Left kidney (tissue), 2 donors: Measurements from ENCODE around the gene FAM161A. TPM values are rescaled to one million over a fixed set of nuclear protein-coding genes. Genes with fewer than 3 reads are reported as not detected.
"Not testable (repeated sequence)": the region's sequence is repeated elsewhere in the genome, so short reads cannot be mapped to it uniquely, and the experiment has no call there.

Source experiments
- DNase-seq: peaks from one replicate; pipeline ENCODE4 v3.0.0-alpha.2; 2013
- polyA plus RNA-seq: library from polyadenylated mRNA; unstranded; fragments of 120-200 nt; gene quantifications from one replicate; pipeline ENCODE4 v1.2.1, GENCODE V29; 2013; ENCODE audit not compliant: insufficient read length

The FAM161A gene
- polyA plus RNA-seq, 1 donor = 32.7 TPM

DNA sequence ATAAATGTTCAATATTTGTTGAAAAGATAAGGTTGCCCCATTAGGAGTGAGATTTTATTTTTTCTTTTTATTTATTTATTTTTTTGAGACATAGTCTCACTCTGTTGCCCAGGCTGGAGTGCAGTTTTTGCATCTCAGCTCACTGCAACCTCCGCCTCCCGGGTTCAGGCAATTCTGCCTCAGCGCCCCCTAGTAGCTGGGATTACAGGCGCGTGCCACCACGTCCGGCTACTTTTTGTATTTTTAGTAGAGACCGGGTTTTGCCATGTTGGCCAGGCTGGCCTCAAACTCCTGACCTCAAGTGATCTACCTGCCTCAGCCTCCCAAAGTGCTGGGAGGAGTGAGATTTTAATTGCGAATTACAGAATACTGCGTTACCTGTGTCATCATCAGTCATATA, 2.6 kb downstream of the FAM161A start:
- DNase-seq = not testable (repeated sequence)

DNA sequence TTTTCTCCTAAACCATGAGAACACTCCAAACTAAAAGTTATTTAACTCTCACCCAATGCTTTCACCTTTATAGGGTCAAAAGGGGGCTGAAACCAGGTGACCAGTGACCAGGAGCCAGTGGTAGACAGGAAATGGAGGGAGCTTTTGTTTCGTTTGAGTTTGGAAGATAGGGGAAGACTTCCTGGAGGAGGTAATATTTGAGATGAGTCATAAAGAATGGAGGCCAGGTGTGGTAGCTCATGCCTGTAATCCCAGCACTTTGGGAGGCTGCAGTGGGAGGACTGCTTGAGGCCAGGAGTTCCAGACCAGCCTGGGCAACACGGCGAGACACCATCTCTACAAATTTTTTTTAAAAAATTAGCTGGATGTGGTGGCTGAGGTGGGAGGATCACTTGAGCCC, 8.5 kb downstream of the FAM161A start:
- no peak for DNase-seq

DNA sequence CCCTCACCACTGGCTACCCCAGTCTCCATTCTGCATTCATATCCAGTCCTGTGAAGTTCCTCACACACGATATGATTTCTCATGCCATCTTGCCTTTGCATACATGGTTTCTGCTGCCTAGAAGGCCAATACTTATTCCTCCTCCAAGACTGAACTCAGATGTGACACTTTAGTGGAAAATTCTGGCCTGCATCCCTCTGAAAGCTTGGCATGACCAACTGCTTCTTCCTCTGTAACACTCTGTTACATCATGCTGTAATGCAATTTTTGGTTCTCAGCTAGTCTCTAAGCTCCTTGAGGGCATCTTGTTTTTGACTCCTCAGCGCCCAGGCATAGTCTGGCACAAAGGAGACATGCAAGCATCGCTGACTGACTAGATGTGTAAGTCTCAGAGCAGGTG, 12.6 kb downstream of the FAM161A start:
- DNase-seq = no peak

DNA sequence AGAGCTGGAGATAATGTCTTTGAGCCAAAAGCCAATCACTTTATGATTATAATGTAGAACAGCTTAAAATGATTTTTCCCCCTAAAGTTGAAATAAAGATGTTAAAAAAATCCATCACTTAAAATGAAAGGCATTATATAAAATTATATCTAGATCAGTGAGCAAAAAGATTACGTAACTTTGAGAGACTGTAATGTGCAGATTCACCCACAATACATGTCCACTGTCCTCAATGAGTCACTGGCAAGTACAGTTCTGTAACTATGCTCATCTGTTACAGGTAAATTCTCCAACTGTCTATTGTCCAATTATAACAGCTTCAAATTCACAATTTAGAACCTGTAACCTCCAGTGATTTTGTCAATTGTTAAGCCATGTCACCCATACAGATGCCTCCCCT, 19.0 kb downstream of the FAM161A start:
- no peak for DNase-seq

DNA sequence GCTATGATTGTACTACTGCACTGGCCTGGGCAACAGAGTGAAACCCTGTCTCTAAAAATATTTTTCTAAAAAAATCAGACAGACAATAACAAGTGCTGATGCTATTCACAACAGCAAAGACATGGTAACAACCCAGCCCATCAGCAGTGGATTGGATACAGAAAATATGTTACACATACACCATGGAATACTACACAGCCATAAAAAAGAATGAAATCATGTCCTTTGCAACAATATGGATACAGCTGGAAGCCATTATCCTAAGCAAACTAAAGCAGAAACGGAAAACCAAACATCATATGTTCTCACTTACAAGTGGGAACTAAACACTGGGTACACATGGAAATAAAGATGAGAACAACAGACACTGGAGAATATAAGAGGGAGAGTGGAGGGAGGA, 19.9 kb downstream of the FAM161A start:
- DNase-seq = no peak

DNA sequence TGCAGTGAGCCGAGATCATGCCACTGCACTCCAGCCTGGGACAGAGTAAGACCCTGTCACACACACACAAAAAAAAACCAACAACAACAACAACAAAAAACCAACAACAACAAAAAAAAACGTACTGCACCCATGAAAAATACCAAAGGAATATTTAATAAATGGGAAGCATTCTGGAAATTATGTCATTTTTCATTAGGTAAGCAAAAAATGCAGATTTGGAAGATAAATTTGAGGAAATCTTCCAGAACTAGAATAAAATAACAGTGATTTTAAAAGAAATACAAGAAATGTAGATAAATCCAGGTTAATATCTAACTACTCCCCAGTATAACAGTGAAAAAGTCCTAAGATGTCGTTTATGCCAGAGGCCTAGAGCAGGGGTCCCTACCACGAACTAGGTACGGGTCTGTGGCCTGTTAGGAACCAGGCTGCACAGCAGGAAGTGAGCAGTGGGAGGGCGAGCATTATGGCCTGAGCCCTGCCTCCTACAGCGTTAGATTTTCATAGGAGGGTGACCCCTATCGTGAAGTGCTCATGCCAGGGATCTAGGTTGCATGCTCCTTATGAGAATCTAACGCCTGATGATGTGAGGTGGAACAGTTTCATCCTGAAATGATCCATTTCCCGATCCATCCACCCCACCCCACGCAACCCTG, 21.5 kb downstream of the FAM161A start:
- DNase-seq = no peak

DNA sequence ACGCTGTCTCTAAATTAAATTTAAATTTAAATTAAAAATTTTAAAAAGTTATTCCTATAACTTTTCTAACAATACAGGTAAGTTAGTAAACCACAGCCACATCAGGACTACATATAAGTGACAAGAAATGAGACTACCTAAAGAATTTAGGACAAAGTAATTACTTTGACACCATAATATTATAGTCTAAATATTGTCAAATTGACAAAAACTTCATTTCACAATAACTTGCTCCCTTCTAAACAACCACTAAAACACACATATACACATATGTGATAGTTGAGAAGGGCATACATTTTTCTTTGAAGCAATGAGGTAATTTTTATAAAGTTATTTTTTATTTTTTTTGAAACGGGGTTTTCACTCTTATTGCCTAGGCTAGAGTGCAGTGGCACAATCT, 31.6 kb downstream of the FAM161A start:
- no peak for DNase-seq

DNA sequence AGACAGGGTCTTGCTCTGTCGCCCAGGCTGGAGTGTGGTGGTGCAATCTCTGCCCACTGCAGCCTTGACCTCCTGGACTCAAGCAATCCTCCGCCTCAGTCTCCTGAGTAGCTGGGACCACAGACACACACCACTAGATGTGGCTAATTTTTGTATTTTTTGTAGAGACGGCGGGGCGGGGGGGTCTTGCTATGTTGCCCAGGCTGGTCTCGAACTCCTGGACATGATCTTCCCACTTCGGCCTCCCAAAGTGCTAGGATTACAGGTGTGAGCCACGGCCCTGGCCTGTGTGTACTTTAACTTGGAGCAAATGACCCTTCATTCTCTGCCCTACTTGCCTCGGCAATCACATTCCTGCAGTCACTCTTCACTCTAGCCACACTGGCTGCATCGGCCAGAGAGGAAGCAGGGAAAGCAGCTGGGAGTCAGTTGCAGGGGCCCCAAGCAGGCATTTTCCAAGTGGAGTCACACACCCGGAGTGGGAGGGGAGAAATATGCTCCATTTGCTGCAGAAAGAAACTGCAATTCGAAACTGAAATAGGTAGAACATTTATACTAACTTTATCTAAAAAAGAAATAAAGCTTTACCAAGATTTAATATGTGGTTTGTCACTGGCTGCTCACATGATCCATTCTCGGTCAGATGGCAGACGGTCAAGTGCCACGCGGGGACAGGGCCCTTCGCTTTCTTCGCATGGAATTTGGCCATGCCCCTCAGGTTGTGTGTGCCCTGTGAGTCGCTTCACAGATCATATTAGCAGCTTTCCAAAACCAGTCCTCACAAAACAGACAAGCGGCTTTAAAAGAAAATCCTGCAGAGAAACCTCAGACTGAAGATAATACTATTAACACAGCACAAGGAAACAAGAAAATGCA, 37.1 kb downstream of the FAM161A start:
- DNase-seq = no peak

DNA sequence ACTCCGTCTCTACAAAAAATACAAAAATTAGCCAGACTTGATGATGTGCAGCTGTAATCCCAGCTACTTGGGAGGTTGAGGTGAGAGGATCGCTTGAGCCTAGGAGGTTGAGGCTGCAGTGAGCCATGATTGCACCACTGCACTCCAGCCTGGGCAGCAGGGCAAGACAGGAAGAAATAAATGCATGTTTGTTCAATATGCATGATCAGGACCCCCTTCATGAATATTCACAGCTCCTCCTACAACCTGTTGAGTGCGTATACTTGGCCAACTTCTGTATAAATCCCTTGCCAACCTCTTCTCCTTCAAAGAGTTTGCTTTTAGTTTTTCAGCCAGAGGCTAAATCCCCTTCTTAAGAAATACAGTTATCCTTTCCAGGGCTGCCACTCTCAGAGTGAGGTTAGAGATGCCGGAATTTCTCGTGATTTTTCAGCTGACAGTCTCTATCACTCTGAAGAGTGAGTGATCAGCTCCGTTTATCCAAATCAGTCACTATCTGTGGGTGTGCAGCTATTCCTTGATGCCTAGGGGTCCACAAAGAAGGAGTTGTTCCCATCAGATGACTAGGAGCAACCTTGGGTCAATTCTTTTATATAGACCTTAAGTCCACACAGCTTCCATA, 39.2 kb downstream of the FAM161A start:
- DNase-seq = no peak

DNA sequence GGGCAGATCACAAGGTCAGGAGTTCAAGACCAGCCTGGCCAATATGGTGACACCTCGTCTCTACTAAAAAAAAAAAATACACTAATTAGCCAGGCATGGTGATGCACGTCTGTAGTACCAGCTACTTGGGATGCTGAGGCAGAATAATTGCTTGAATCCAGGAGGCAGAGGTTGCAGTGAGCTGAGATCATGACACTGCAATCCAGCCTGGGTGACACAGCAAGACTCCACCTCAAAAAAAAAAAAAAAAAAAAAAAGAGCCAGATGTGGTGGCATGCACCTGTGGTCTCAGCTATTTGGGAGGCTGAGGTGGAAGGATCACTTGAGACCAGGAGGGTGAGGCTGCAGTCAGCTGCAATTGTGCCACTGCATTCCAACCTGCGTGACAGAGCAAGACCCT, 40.5 kb downstream of the FAM161A start:
- DNase-seq = not testable (repeated sequence)

DNA sequence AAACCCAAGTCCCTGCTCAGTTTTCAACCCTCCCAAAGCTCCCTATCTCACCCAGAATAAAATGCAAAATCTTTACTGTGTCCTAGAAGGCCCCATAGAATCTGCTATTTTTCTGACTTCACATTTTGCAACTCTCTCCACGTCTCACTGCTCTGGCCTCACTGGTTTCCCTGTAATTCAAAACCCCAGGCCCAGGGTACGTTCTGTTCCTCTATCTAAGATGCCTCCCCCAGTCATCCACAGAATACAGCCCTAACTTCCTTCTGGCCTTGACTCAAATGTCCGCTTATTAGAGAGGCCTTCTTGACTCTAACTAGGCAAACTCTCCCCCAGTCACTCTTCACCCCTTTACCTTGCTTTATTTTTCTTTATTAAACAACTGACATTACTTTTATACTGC, 42.0 kb downstream of the FAM161A start:
- no peak for DNase-seq

DNA sequence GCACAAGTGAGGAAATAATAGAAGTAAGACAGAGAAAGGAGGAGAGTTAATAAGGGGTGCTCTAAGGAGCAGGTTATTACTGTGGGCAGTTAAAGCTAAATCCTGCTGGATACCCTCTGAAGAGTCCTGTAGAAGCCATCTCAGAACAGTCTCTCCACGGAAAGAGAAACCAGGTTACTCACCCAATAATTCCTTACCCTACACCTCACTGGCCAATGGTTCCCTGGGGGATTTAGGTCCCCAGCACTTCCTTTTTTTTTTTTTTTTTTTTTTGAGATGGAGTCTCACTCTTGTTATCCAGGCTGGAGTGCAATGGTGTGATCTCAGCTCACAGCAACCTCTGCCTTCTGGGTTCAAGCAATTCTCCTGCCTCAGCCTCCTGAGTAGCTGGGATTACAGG, 43.7 kb downstream of the FAM161A start:
- not testable (repeated sequence) for DNase-seq

DNA sequence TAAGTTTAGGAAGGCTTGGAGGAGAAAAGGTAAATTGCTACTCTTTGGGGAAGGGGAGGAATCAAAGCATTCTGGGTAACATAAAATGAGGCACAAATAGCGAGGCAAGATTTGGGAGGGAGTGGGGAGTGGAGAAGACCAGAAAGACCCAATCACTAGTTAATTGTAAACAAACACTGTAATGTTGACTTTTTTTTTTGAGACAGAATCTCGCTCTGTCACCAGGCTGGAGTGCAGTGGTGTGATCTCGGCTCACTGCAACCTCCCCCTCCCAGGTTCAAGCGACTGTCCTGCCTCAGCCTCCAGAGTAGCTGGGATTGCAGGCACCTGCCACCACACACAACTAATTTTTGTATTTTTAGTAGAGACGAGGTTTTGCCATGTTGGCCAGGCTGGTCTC, 45.2 kb downstream of the FAM161A start:
- DNase-seq = not testable (repeated sequence)

DNA sequence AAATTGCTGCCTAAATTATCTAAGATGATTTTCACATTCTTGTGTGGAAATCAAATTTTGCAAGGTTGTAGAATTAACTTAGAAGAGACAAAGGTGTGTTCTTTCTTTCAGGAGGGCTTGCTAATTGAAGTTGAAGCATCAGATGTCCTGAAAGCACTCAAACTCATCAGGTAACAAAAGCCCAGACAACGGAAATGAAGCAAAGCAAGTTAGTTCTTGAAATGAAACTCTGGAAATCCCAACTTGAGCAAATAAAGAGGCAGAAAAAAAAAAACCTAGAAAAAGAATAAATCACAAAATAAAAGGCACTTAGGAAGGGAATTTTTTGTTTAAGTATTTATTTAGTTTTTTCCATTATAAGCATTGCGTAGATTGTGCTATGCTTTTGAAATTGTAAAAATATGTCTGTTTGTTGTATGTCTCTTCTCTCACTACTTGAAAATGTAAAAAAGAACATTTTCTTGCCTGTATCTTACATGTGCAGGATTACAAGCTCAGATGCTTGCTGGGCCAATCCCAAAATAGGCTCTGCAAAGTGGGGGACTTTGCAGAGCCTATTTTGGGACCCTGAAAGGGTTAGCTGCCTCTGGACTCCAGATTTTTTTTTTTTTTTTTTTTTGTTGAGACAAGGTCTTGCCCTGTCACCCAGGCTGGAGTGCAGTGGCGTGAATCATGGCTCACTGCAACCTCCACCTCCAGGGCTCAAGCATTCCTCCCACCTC, 46.7 kb downstream of the FAM161A start:
- DNase-seq = no peak

DNA sequence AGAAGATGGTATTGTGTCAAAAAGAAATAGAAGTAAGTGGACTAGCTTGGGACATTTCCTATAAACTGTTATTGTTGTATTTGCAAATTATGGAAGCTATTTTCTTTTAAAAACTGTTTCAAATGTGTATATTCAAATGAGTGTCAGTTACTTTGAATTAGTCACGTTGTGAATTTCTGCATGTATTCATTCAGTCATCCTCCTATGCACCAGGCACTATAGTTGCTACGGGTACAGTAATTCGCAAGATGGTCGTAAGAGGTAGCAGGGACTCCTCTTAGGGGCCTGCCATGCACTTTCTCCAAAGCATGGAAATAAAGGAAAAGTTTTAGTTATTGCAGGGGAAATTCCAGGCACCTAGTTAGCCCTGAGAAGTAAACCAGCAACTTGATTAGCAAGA, 51.3 kb downstream of the FAM161A start:
- no peak for DNase-seq

DNA sequence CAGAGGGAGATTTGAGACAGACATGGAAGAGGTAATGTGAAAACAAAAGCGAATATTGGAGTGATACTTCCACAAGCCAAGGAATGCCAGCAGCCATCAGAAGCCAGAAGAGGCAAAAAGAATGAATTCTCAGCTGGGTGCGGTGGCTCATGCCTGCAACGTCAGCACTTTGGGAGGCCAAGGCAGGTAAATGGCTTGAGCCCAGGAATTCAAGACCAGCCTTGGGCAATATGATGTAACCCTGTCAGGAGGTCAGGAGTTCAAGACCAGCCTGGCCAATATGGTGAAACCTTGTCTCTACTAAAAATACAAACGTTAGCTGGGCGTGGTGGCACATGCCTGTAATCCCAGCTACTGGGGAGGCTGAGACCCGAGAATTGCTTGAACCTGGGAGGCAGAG, 54.8 kb downstream of the FAM161A start:
- no peak for DNase-seq

DNA sequence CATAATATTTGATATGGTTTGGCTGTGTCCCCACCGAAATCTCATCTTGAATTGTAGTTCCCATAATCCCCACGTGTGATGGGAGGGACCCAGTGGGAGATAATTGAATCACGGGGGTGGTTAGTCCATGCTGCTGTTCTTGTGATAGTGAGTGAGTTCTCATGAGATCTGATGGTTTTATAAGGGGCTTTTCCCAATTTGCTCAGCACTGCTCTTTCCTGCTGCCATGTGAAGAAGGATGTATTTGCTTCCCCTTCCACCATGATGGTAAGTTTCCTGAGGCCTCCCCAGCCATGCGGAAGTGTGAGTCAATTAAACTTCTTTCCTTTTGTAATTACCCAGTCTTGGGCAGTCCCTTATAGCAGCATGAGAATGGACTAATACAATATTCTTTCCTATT, 56.4 kb downstream of the FAM161A start:
- not testable (repeated sequence) for DNase-seq

DNA sequence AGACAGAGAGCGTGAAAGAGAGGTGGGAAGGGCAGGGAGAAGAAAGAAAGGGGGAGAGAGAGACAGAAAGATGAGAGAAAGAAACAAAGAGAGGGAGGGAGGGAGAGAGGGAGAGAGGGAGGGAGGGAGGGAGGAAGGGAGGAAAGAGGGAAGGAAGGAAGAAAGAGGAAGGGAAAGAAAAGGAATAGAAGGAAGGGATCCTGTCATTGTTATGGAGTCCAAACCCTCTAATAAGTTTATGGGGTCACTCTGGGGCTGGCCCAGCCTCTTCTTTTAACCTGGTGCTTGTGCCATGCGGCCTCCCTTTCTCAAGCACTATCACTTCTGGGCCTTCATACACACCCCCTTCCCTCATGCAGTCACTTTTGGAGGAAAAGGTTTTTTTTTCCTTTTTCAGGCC, 58.5 kb downstream of the FAM161A start:
- no peak for DNase-seq

DNA sequence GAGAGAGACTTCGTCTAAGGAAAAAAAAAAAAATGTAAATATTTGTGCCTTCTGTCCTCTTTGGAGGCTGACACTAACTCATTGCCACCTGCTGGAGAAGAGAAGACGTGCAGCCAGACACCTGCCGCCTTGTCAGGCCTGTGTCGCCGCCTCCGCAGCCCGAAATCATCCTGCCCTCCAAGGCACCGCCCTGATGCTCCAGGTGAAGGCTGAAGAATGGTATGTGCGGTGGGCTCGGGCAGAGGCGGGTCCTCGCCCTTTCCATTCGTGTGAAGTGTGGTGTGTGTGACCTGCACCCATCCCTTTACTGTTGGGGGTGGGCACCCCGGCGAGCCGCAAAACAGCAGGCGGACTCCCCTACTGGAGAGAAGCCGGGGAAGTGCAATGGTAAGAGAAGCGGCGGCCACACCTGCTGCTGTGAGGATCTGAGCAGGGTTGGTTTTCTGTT, 60.4 kb downstream of the FAM161A start:
- peak; percentile 56 for DNase-seq

DNA sequence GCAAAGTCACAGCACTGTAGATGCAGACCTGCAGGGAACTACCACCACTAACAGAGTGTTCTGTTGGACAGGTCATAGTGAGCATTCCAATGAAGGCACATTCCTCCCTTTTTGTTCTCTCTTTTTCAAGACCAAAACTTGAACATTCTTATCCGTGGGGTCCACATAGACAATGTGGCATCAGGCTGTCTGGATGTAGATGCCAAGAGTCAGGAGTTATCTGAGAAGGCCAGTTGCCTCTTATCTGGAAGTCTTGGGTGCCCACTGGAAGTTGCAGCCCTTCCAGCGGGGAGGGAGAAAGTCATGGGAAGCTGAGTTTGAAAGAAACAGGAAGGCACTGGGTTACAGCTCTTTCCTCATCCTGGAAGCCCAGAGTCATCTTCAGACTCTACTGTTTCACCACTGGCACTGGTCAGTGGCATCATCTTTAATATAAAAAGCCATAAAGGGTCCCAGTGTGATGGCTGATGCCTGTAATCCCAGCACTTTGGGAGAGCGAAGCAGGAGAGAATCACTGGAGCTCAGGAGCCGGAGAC, 61.4 kb downstream of the FAM161A start:
- no peak for DNase-seq

DNA sequence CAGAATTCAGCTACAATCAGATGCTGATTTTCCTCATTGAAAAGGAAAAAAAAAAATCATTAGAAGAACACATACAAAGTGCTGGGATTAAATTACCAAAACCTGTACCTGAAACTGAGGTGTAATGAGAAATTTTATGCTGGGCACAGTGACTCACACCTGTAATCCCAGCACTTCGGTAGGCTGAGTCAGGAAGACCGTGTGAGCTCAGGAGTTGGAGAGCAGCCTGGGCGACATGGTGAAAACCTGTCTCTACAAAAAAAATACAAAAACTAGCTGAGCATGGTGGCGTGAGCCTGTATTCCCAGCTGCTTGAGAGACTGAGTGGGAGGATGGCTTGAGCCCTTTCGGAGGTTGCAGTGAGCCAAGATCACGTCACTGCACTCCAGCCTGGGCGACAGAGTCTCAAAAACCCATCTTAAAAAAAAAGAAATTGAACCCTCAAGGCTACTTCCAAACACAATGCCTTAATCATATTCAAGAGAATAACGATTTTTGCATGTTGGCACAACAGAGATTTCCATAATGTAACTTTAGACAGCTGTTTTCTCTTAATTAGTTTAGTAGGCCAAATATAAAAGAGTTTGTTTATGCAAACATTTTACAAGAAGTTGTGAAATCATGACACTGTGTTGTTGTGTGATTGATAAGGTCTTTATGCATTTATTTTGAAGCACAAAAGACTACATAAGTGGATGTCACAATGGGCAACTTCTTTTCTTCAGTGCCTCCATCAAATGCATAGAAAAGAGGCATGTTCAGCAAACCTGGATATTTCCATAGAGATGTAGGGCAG, 63.9 kb downstream of the FAM161A start:
- DNase-seq = no peak
